NCI-H2227 treated with DMSO at 0.1 percent for 48 hours (cell line): ENCODE results near the gene NOXRED1.

ENCODE experiments used
- DNase-seq: peaks from one replicate; lab custom pipeline; 2025; lab: John Stamatoyannopoulos, UW

The NOXRED1 gene

DNA sequence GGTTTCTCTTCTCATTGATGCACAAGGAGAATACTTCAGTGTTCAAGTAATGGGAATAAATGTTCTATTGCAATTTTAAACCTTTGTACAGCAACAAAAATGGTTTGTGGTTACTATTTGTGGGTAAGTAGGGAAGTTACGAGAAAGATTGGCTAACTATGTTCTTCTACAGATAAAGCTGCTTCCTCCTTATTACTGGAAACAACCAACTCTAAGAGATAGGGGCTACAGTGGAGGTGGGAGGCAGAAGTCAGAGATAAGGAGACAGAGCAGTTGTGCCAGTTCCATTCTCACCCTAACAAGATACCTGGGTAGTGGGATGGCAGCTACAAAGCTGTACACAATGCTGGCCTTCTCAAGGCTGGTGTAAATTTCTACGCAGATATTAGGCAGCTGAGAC lies 16.2 kb downstream of the NOXRED1 start:
- no peak for DNase-seq

DNA sequence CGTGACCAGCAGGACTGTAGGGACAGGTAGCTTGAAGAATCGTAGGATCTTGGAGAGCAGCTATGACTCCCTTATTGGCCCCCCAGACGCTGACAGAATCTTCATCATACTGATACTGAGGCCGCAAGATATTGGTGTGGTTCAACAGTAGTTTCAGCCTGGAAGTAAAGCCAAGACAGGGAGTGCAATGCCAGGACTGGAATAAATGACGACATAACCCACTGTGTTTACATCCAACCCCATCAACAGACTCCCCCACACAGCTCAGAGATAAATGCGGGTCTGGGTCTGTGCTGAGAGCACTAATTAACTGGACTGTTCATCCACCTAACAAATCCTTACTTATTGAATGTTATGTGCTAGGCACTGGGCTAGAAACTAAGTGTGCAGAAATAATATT lies 16.6 kb downstream of the NOXRED1 start:
- DNase-seq: no peak

DNA sequence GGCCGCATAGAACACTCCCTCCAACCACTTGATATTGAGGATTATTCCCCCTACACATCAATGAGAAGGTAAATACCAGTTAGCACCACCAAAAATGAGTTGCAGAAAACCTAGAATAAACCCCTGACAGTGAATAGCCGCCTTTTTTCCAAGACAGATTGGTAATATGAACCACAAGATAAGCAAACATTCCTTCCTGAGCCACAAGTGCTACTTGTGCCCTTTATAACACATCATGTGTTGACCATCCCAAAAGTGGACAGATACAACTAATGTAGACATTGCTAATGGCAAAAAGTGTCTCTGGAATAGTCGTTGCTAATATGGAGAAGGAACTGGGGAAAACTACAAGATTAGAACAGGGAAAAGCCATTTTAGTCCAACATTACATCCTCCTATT lies 17.2 kb downstream of the NOXRED1 start:
- DNase-seq: no peak

DNA sequence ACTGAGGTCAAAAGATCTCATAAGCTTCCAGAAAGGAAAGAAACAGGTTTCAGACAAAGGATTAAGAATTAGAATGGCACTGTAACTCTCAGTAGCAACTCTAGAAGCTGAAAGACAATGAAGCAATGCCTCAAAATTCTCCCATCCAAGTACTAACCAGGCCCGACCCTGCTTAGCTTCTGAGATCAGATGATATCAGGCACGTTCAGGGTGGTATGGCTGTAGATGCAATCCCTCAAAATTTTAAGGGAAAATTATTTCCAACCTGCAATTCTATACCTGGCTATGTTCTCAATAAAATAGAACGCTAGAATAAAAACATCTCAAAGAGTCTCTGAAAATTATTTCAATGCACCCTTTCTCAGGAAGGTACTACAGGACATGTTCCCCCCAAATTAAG lies 19.6 kb downstream of the NOXRED1 start:
- DNase-seq: no peak

DNA sequence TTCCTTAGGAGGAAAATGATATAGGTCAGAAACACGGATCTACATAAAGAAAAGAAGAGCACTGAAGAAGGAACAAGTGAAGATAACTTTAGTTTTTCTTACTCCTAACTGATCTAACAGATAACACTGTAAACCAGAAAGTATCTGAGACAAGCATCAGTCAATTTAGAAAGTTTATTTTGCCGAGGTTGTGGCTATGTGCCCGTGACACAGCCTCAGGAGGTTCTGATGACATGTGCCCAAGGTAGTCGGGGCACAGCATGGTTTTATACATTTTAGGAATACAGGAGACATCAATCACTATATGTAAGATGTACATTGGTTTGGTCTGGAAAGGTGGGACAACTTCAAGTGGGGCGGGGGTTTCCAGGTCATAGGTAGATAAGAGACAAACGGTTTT lies 23.1 kb downstream of the NOXRED1 start:
- DNase-seq: no peak

DNA sequence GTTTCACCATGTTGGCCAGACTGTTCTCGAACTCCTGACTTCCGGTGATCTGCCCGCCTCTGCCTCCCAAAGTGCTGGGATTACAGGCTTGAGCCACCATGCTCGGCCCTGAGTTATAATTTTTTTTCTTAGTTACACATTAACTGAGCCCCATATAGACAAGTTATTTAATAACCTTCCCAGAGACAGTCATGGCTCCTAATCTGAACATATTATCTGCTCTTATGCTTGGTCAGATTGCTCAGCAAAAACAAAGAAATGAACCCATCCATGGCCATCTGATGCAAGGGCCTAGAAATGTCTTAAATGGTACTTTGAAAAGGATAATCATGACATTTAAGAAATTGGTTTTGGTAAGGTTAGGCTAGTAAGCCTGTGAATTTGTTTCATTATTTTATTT lies 33.1 kb downstream of the NOXRED1 start:
- DNase-seq: no peak

DNA sequence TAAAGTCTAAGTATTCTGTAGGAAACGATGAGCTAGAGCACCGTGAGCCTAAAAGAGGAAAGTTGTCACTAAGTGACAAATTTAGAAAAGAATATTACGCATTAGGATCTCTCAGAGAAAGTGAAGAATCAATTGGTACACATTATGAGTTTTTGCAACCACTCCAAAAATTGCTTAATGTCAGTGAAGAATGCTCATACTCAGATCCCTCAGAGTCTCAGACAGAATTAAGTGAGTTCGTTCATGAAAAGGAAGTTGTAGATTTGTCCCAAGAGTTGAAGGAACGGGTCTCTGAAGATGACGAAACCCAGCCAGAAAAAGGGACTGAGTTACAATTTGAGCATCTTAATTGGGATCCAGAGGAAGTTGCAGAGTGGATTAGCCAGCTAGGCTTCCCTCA lies 44.6 kb downstream of the NOXRED1 start:
- DNase-seq: no peak

DNA sequence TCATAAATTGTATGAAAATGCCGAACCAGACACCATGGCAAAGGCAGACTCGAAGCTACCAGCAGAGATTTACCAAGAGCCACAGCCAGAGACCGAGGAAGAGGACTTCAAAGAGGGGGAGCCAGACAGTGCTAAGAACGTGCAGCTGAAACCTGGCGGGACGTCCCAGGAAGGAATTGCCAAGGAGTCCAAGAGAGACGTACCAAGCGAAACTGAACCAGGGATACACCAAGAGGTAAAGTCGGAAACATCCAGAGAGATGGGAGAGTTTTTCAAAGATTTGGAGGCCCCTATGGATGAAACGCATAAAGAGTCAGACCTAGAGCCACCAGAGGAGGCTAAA lies 45.9 kb downstream of the NOXRED1 start:
- no peak for DNase-seq

DNA sequence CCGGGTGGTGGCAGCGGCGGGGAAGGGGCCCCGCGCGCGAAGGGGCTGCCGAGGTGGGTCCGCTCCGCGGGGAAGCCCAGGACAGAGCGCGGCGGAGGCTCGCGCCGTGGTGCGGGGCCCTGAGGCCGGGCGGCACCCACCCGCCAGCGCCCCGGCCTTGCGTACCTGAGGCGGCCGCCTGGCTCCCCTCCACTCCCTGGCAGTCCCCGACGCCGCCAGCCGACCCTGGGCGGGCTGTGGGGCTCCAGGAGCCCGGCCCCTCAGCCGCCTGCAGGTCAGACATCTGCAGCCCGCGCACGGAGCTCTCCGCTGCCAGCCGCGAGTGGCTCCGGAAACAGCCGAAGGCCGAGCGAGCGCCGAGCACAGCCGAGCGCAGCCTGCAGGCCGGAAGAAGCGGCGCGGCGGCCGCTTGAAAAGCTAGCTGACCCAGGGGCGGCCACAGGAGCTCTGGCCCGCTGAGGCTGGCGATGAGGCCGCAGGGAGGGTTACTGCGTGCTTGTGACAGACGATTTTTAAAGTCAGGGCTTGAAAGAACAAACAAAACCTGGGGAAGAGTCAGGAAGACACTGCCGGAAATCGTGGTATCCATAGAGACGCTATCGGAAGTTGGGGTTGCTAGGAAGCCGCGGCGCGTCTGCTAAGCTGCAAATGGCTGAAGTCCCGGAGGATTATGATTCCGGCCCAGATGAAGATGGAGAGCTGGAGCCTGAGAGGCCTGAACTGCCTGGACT lies 46.4 kb downstream of the NOXRED1 start, which contains the start of the genes SAMD15 and TMED8:
SAMD15 (plus strand) TSS at position 609 of the 731 bp plus-strand sequence; CDS start at position 649, 40 bp downstream.
TMED8 (minus strand) TSS at position 324 of the 731 bp plus-strand sequence; CDS start at position 283, 41 bp downstream.
- peak; percentile 81 for DNase-seq

DNA sequence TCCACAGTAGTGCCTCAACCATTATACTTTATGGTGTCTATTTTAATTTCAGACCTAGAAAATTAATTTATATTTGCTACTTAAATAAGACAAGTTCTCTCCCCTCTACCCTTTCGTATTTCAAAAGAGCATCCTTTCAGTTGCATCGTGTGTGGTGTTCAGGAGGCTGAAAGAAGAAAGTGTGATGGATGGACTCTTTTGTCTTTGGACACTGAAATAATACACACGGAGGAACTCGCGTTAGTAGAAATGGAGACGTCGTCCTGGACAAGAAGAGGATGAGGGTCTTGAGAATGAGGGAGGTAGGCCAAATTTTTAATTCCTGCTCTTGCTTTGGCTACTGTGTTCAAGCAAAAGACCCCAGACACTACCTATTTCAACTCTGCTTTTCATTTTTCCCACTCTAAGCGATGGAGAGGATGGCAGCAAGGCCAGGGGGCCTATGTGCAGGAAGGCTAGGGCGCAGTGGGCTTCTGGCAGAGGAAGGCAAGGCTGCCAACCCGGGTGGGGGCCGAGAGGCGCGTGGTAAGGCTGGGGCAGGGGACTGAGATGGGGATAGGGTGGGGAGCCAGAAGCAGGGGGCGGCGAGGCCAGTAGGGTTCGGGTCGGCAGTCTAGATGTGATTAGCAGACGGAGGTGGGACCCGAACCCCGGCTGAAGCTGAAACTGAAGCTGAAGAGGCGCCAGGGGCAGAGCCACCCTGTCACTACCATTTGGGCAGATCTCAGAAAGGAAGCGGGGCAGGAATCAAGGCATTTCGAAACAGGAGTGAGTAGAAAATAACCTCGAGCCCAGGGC lies 47.2 kb downstream of the NOXRED1 start:
- DNase-seq: peak; percentile 6

DNA sequence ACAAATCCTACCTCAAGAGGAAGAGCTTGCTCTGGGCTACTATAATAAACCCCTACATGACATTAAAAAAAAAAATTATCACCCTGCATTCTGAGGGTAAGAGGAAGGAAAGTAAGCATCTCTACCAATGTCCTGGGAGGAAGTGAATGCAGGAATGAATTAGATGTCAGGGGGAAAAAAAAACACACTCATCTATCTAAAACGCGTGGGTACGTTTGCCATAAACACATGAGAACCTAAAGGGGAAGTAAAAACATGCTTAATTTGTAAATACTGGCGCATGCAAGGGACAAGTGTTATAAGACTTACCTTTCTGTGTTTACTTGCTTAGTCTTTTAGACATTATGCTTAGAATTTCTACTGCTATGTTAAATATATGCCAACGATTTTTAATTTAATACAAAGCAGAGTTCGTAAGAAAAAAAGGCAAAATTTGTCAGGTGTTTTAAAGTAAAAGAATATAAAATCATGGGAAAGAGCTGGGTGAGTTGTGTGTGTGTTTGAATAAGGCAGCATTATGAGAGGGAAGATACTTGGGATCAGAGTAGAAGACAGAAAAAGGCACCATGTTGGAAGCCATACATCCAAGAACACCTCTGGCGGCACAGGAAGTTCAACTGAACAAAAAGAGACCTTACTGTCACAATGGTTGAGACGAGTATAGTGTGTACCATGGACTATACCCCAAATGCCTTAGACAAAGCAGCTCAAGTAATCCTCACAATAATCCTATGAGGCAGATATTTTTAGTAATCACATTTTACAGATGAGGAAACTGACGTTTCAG lies 48.0 kb downstream of the NOXRED1 start:
- no peak for DNase-seq

DNA sequence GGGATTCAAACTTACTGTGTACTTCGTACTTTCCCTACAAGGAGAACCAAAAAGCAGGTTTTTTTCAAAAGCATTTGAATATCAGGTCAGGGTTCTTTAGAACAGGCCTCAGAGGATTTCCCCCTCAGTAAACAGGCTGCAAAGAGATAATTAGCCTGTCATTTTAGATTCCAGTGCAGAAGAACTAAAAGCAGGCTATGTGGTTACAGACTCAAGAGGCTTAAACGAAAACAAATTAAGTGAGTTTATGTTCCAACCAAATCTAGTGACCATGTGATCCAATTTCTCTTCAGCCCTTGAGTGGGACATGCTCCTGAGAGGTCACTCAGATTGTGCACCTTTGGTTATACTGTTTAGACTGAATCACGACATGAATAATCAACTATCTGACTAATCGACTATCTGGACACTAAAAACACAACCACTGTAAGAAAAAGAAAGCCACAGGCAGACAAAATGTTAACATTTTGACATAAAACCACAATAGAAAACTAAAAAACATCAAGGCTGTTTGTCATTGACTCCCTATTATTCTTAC lies 51.0 kb downstream of the NOXRED1 start:
- DNase-seq: peak; percentile 59

DNA sequence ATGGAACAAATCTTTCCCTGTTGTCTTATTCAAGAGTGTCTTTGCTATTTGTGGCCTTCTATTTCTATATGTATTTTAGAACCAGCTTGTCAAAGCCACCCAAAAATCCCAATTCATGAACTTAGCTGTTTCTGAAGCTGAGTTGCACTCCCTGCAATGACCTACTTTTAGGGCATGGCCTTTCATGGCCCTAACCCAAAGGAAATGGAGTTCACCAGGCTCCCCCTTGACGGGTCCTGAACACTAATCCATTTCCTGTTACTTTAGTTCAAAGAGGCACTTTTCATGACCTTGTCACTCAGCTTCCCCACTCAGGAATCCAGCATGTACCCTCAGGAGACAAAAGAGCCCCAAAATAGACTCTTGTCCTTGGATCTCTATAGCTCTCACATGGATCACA lies 54.0 kb downstream of the NOXRED1 start:
- no peak for DNase-seq

DNA sequence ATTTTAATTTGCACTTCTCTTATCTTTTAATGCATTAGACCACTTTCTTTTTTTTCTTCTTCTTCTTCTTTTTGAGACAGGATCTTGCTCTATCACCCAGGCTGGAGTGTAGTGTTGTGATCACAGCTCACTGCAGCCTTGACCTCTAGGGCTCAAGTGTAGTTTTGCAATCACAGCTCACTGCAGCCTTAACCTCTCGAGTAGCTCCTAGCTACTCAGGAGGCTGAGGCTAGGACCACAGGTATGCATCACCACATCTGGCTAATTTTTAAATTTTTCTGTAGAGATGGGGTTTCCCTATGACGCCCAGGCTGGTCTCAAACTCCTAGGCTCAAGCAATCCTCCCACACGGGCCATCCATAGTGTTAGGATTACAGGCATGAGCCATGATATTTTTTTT lies 59.2 kb downstream of the NOXRED1 start:
- DNase-seq: no peak

DNA sequence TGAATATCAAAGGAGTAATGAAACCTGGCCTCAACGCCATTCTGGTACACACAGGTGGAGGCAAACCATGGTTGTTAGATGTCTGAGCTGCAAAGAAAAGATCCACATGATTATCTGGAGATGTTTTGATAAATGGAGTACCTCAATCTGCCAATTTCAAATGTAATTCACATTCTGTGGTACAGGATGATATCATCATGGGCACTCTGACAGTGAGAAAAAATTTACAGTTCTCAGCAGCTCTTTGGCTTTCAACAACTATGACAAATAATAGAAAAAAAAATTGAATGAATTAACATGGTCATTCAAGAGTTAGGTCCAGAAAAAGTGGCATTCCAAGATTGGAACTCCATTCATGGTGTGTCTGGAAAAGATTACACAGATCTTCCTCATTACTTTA lies 63.7 kb downstream of the NOXRED1 start:
- no peak for DNase-seq

DNA sequence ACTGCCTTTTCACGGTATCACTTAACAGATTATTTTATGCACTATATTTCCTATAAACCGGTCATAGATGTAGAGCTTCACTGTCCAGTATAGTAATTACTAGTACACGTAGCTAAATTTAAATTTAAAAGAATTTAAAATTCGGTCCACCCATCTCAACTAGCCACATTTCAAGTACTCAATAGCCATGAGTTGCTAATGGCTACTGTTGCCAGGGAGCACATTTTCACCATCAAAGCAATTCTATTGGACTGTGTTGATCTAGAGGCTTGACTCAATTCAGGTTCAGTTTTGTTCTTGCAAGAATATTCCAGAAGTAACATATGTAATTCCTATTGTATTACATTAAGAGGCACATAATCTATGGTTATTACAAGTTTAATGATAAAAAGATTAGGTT lies 66.4 kb downstream of the NOXRED1 start:
- DNase-seq: no peak

DNA sequence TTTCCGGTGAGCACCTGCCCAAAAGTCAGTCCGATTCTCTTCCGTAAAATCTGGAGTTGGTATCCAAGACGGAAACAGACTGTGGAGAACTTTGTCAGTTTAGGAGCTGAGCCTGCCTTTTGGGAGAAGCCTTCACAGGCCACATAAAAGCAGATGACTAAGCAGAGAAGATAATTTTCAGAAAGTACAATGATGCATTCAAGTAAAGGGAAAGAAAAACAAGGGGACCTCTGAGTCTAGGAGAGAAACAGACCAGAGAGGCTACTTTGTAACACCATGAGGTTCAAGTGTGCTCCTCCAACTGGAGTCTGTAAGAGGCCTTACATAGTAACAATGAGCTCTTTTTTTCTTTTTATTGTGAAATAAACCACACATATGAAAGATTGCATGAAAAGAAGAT lies 67.5 kb downstream of the NOXRED1 start:
- DNase-seq: no peak

DNA sequence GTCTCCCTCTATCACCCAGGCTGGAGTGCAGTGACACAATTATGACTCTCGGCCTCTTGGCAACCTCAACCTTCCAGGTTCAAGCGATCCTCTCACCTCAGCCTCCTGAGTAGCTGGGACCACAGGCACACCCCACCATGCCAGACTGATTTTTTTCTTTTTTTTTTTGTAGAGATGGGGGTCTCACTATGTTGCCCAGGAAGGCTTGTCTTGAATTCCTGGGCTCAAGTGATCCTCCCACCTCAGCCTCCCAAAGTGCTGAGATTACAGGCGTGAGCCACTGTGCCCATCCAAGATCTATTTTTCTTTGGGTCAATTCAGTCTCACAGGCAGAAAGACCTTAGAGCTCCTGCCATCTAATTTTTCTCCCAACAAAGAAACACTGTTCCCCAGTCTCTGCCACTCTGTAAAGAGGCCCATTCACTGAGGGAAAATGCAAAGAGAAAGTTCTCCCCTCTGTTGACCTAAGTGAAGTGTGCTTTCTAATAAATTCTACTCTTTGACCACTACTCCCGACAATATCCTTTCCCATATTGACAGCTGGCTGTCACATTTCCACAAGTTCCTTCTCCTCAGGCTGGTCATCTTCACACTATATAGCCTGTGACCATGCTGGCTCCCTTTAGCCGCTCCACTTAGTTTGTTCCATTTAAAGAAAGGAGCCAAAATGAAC lies 69.7 kb downstream of the NOXRED1 start:
- DNase-seq: no peak

DNA sequence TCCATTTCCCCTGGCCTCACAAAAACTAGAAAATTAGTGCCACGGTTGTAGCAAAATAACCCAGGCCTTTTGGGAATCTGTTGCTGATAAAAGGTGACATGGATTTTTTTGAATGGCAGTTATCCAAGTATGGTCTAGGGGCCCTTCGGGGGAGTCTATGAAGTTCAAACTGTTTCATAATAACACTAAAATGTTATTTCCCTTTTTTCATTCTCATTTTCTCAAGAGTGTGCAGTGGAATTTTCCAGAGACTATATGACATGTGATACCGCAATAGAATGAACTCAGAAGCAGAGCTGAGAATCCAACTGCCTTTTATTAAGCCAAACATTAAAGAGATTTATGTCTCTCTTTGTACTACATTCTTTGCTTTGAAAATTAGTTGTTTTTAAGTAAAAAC lies 75.6 kb downstream of the NOXRED1 start:
- no peak for DNase-seq

DNA sequence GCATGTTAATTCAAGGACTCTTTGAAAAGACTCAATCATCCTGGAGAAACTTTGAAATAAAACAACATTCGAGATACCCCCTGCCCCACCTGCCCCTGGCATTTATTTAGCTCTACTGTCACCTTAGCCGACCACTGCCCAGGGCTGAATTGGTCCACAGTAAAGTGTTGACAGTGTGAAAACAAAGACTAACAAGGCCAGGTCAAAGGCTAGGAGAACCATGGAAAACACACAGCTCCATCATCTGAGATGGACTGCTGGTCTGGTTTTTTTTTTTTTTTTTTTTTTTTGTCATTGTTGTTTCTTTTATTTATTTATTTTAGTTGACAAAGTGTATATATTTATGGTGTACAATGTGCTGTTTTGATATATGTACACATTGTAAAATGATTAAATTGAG lies 76.8 kb downstream of the NOXRED1 start:
- no peak for DNase-seq

DNA sequence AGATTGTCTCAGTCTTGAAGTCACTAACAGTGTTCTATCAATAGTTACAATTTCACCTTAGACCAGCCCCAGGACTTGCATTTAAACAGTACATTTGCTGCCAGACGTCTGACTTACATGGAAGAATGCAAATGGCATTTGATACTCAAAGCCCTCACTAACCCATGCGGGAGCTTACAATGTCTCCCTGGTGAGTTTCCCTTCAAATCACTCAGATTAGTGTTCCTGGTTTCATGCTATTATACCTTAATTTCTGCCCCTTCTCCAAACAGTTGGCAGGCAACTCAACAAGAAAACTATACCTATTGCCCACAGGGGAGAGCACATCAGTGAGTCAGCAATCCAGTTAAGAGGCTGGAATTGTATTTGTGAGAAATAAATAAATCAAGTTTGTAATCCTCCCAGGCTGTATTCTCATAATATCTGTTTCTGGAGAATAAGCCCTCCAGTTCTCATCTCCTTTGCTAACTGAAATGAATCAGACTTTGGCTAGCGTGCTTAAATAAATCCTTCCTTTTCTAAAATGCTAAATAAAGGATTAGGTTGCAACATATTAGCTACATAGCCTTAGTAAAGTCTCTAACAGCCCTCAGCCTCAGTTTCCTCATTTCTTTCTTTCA lies 78.8 kb downstream of the NOXRED1 start:
- peak; percentile 19 for DNase-seq
